C4-2B (cell line): ENCODE data around the gene PPP1R13L.
"Not testable (repeated sequence)": the region's sequence is repeated elsewhere in the genome, so short reads cannot be mapped to it uniquely, and the experiment has no call there.

ENCODE experiments used
- H3K27ac ChIP-seq: fragments of 450-650 bp; 2 replicates; pipeline ENCODE4 v1.5.1; 2017
- CTCF ChIP-seq: fragments of 450-650 bp; conservative IDR thresholded peaks from 2 replicates; pipeline ENCODE4 v1.5.1; 2017; ENCODE audit warnings: mild to moderate bottlenecking
- ZFX ChIP-seq: fragments of 450-650 bp; IDR thresholded peaks from 2 replicates; pipeline ENCODE4 v1.6.1; 2017

PPP1R13L gene

DNA sequence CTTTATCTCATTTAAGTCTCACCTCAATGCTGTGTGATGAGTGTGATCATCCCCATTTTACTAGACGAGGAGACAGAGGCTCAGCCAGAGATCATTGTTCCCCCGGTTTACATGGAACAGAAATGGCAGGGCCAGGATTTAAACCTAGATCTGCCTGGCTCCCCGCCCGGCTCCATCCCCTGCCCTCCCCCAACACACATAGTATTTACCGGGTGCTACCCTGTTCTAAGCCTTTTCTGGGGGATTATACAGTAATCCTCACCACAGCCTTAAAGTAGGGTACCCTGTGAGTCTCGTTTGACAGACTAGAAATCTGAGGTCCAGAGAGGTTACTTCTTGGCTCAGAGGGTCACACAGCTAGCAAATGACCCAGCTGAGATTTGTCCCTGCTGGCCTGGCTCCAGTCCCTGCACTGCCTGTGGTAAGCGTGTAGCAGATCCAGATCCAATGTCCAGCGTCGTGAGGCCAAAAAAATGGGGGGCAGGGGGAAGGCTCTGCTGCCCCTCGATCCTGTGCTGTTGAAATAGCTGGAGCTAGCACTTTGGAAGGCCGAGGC lies 68.1 kb downstream of the PPP1R13L start:
- no peak overlapping the region for H3K27ac ChIP-seq
- TF ChIP-seq ZFX (no peak), CTCF (no peak)

- not testable (repeated sequence) for H3K27ac ChIP-seq
These were observed 70.0 kb downstream of the PPP1R13L start for GRCh38 chr19:45334881-45335280.

GRCh38 chr19:45333609-45334303 lies 71.1 kb downstream of the PPP1R13L start:
- no peak for TF ChIP-seq CTCF
- no peak for TF ChIP-seq ZFX
- H3K27ac ChIP-seq = no peak overlapping the region

DNA sequence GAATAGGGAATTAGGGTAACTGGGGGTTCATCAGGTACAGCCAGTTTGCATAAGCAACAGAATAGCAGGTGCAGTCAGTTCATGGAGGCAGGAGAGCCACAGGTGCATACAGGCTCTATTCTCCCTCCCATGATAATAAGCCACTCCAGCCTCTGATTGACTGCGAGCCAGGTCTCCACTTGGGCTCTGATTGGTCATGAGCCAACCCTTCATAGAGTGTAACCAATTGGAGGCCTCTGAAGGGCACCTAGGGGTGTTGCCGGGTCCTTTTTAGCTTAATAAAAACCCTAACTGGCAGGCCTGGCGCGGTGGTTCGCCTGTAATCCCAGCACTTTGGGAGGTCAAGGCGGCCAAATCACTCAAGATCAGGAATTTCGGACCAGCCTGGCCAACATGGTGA lies 73.5 kb downstream of the PPP1R13L start:
- no peak for TF ChIP-seq ZFX
- TF ChIP-seq CTCF = no peak
- H3K27ac ChIP-seq = no peak overlapping the region
